HG03064 (cell line): ENCODE data around the gene NUDC.
"Not testable (repeated sequence)": the region's sequence is repeated elsewhere in the genome, so short reads cannot be mapped to it uniquely, and the experiment has no call there.

Source experiments
- ATAC-seq: cut with Tn5 transposase; IDR thresholded peaks from one replicate; pipeline ENCODE4 v1.9.1; 2021; ENCODE audit warnings: low read depth; ENCODE audit not compliant: unreplicated experiment

NUDC gene

DNA sequence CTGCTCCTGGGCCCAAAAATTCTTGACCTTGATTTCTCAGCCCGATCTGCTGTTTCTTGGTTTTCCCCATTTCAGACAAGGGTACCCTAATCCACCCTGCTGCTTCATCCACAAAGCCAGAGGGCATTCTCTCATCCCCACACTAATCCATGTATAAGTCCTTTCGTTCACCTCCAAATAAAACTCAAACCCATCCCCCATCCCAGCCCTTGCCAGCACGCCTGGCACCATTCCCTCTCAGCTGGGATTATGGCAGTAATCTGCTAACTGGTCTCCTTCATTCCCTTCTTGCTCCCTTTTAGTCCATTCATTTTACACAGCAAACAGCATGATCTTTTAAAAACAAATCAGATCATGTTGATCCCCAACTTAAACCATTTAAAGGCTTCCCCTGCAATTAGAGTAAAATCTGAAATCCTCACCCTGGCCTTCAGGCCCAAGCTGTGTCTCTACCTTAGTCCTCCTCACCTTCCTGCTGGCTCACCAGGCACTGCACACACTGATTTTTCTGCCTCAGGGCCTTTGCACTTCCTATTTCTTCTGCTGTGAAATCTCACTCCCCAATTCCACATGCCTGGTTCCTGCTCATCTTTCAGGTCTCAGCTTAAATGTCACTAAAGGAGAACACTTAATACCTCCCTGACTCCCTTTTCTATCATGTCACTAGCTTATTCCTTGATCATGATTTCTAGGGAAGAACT, 59.8 kb downstream of the NUDC start:
- no peak for ATAC-seq

DNA sequence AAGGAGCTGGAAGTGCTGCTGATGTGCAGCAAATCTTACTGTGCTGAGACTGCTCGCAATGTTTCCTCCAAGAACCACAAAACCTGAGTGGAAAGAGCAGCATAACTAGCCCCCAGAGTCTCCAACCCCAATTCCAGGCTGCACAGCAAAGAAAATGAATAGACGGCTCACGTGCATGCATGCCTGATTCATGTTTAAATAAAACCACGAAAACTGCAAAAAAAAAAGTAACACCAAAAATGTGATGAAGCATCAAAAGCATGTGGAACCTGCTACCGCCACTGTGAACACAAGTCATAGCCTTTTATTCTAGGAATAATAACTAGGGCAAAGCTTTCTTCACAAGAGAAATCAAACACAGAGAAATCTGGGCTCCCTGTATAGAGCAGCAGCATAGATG, 62.3 kb downstream of the NUDC start:
- ATAC-seq, result no peak

DNA sequence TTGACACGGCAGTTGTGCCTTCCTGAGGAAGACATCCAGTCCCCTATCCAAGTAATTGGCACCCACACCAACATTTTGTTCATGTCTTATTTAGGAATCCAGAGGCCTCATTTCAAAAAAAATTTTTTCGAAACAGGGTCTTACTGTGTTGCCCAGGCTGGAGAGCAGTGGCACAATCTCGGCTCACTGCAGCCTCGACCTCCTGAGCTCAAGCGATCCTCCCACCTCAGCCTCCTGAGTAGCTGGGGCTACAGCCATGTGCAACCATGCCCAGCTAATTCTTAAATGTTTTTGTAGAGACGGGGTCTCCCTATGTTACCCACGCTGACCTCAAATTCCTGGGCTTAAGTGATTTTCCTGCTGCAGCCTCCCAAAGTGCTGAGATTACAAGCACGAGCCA, 62.7 kb downstream of the NUDC start:
- no peak for ATAC-seq

- ATAC-seq, result no peak
These were observed 65.1 kb downstream of the NUDC start for GRCh38 chr1:26986658-26987057.

DNA sequence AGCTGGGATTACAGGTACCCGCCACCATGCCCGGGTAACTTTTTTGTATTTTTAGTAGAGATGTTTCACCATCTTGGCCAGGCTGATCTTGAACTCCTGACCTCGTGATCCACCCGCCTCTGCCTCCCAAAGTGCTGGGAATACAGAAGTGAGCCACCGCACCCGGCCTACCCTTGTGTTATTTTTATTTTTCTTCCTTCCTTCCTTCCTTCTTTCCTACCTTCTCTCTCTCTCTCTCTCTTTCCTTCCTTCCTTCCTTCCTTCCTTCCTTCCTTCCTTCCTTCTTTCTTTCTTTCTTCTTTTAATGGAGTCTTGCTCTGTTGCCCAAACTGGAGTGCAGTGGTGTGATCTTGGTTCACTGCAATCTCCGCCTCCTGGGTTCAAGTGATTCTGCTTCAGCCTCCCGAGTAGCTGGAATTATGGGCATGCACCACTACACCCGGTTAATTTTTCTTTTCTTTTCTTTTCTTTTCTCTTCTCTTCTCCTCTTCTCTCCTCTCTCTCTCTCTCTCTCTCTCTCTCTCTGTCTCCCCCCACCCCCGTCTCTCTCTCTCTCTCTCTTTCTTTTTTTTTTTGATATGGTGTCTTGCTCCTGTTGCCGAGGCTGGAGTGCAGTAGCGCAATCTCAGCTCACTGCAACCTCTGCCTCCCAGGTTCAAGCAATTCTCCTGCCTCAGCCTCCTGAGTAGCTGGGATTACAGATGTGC, 68.0 kb downstream of the NUDC start:
- not testable (repeated sequence) for ATAC-seq

- ATAC-seq, result no peak
These were observed 70.0 kb downstream of the NUDC start for GRCh38 chr1:26991310-26992116.

DNA sequence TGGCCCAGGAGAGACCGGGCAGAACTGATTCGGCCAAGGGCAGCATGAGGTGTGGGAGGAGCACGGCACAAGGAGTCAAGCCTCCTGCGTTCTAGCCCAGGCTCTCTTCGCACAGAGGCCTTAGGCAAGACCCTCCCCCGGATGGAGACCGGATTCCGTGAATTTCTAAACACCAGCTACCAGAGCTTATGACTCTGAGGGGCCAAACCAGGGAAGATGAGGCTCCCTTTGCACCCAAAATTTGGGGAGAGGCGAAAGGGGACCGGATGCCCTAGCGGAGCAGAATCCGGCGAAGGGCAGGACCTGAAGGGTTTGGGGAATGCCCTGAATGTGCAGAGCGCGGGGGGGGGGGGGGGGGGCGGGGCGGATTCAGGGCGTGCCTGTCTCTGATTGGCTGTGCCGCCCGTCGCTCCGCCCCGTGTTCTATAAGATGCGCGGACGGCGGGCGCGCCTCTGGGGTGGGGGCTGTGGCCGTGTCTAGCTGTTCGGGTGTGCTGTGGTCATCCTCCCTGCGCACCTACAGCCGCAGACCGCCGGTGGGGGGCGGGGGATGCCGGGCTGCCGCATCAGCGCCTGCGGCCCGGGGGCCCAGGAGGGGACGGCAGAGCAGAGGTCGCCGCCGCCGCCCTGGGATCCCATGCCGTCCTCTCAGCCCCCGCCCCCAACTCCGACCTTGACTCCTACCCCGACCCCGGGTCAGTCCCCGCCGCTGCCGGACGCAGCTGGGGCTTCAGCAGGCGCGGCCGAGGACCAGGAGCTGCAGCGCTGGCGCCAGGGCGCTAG, 71.9 kb downstream of the NUDC start, which contains the start of gene TRNP1:
TSS of gene TRNP1 (plus strand) at position 456 of the 783 bp plus-strand sequence. CDS start at position 551, 95 bp downstream.
- ATAC-seq, result peak; percentile 61

DNA sequence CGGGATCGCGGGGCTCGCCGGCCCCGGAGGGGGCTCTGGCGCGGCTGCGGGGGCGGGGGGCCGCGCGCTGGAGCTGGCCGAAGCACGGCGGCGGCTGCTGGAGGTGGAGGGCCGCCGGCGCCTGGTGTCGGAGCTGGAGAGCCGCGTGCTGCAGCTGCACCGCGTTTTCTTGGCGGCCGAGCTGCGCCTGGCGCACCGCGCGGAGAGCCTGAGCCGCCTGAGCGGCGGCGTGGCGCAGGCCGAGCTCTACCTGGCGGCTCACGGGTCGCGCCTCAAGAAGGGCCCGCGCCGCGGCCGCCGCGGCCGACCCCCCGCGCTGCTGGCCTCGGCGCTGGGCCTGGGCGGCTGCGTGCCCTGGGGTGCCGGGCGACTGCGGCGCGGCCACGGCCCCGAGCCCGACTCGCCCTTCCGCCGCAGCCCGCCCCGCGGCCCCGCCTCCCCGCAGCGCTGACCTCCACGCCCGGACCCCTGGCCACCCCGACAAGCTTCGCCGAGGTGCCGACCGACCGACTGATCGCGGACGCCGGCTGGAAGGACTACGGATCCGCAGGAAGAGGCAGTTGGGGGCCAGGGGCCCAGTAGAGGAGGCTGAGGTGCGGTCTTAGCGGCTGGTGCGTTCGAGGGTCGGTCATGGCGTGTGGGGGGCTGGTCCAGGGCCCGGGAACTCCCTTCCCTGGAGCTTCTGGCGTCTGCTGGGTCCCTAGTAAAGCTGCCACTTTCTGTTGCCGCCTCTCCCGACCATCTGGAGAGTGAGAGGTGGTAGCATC, 72.7 kb downstream of the NUDC start:
- no peak for ATAC-seq

DNA sequence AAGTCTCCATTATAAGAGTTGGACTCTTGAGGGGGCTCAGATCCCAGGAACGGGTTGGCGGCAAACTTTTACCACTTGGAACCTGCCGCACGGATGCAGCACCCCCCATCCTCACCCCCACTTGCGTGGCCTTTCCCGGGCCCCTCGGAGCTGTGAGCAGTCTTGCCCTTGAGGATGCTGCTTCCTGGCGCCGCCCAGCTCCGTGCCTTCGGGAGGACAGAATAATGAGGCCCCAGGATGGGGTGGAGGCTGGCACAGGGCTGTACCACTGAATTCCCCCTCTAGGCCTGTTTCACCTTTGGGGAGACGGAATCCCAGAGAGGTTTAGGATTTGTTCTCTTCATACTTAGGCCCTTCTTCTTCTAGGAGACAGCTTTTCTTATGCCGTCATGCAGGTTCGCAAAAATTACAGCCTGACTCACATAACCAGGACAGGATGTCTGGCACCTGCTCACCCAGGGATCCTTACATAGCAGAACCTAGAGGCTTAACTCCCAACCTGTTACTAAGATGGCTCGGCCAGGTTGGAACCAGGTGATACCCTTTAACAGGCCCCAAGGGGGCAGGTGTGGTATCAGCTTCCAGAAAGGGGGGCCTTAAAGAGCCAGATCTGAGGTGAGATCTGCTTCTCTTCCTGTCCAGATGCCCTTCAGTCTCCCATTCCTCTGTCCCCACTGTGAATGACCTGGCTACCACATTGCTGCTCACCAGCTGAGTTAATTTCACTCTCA, 73.4 kb downstream of the NUDC start:
- no peak for ATAC-seq

- no peak for ATAC-seq
These were observed 74.5 kb downstream of the NUDC start for GRCh38 chr1:26996024-26996423.
